ENCODE measurements around the gene DDX31. TPM values are rescaled to one million over a fixed set of nuclear protein-coding genes. Genes with fewer than 3 reads are reported as not detected.

DDX31 gene
- total RNA-seq: 11.9 and 13.5 TPM in 2 replicates

GRCh38 chr9:132669698-132670456 is at the start of gene DDX31:
TSS of gene DDX31 (minus strand) at chr9:132669983. CDS start at chr9:132669934, 49 bp downstream.

GRCh38 chr9:132670457-132671391 is 941 bp upstream of the DDX31 start, which contains the start of gene GTF3C4:
TSS of gene GTF3C4 (plus strand) at chr9:132670464. CDS start at chr9:132670599, 135 bp downstream.

GRCh38 chr9:132582276-132582785 is 87.5 kb downstream of the DDX31 start, which contains the start of gene BARHL1:
TSS of gene BARHL1 (plus strand) at chr9:132582606. CDS start at chr9:132582798, 192 bp downstream.

Other genes with a start within 250 kb of the DDX31 start
- not detected in 2 replicates for gene BARHL1, start 87.4 kb downstream of the DDX31 start, total RNA-seq
- gene GTF3C4, start 481 bp upstream of the DDX31 start, total RNA-seq: 12.7 and 13.8 TPM in 2 replicates
- 0.88 and 1.4 TPM in 2 replicates for gene AK8, start 208.3 kb upstream of the DDX31 start, total RNA-seq
- gene SPACA9, start 208.9 kb upstream of the DDX31 start, total RNA-seq: 6.4 and 8.2 TPM in 2 replicates